Liver (tissue), 9 donors: ENCODE results near the gene ACACA. TPM values are rescaled to one million over a fixed set of nuclear protein-coding genes. Genes with fewer than 3 reads are reported as not detected.

Source experiments
- DNase-seq: peaks from one replicate; pipeline ENCODE4 v3.0.0-alpha.2; 2017; ENCODE audit warnings: low spot score
- H3K27ac ChIP-seq, 2 donors: one replicate each; pipeline ENCODE4 v1.7.0; 2013; ENCODE audit warnings: inconsistent platforms in 2 of 2, low read length in 2 of 2, control low read depth in 1 of 2, low read depth in 1 of 2, mild to moderate bottlenecking in 1 of 2
- H3K27me3 ChIP-seq, 4 donors: one replicate each; pipeline versions ENCODE4 v1.6.1 to v1.7.0; 2013; ENCODE audit warnings: low read length in 3 of 4, inconsistent platforms in 1 of 4, mild to moderate bottlenecking in 1 of 4, moderate library complexity in 1 of 4; ENCODE audit not compliant: control insufficient read depth in 4 of 4, insufficient read depth in 4 of 4
- H3K36me3 ChIP-seq, 4 donors: one replicate each; pipeline versions ENCODE4 v1.6.1 to v1.7.0; 2013; ENCODE audit warnings: low read length in 3 of 4, mild to moderate bottlenecking in 3 of 4, low read depth in 1 of 4, moderate library complexity in 1 of 4; ENCODE audit not compliant: control insufficient read depth in 4 of 4, insufficient read depth in 3 of 4
- H3K4me1 ChIP-seq, 4 donors: one replicate each; pipeline versions ENCODE4 v1.6.1 to v1.7.0; 2013; ENCODE audit warnings: low read length in 3 of 4, mild to moderate bottlenecking in 3 of 4, moderate library complexity in 1 of 4; ENCODE audit not compliant: control insufficient read depth in 4 of 4, insufficient read depth in 4 of 4
- H3K4me3 ChIP-seq, 3 donors: one replicate each; pipeline versions ENCODE4 v1.6.1 to v1.7.0; 2013; ENCODE audit warnings: low read length in 3 of 3, control low read depth in 1 of 3, low read depth in 1 of 3, mild to moderate bottlenecking in 1 of 3
- H3K9ac ChIP-seq, 2 donors: one replicate each; pipeline ENCODE4 v1.7.0; 2013; ENCODE audit warnings: low read length in 2 of 2, mild to moderate bottlenecking in 2 of 2, moderate library complexity in 2 of 2, control low read depth in 1 of 2, low read depth in 1 of 2
- H3K9me3 ChIP-seq, 4 donors: one replicate each; pipeline versions ENCODE4 v1.6.1 to v1.7.0; 2013; ENCODE audit warnings: low read length in 3 of 4; ENCODE audit not compliant: control insufficient read depth in 4 of 4
- ATF3 ChIP-seq: IDR thresholded peaks from 2 replicates; pipeline ENCODE4 v1.6.1; 2016; ENCODE audit warnings: antibody characterized with exemption
- CTCF ChIP-seq: fragments of 150-350 bp; IDR thresholded peaks from 2 replicates; pipeline ENCODE4 v1.5.1; 2017; ENCODE audit warnings: improper control_type of control experiment, low read depth, low read length; ENCODE audit not compliant: missing input control
- EGR1 ChIP-seq, 2 donors: IDR thresholded peaks; 2 replicates each; pipeline ENCODE4 v1.6.1; 2016 to 2018; ENCODE audit warnings: antibody characterized with exemption in 2 of 2, low read depth in 2 of 2
- FOXA1 ChIP-seq: IDR thresholded peaks from 2 replicates; pipeline ENCODE4 v1.6.1; 2016; ENCODE audit warnings: antibody characterized with exemption
- FOXA2 ChIP-seq: IDR thresholded peaks from 2 replicates; pipeline ENCODE4 v1.6.1; 2016; ENCODE audit warnings: antibody characterized with exemption
- GABPA ChIP-seq, 2 donors: IDR thresholded peaks in 1 of 2; conservative IDR thresholded peaks in 1 of 2; 2 replicates each; pipeline ENCODE4 v1.6.1; 2016; ENCODE audit warnings: antibody characterized with exemption in 2 of 2, mild to moderate bottlenecking in 1 of 2, moderate library complexity in 1 of 2
- HNF4A ChIP-seq, 2 donors: conservative IDR thresholded peaks; 2 replicates each; pipeline ENCODE4 v1.6.1; 2016; ENCODE audit warnings: antibody characterized with exemption in 2 of 2, mild to moderate bottlenecking in 2 of 2
- HNF4G ChIP-seq: IDR thresholded peaks from 2 replicates; pipeline ENCODE4 v1.6.1; 2016; ENCODE audit warnings: antibody characterized with exemption
- JUND ChIP-seq, 2 donors: IDR thresholded peaks; 2 replicates each; pipeline ENCODE4 v1.6.1; 2016; ENCODE audit warnings: antibody characterized with exemption in 2 of 2
- MAX ChIP-seq: IDR thresholded peaks from 2 replicates; pipeline ENCODE4 v1.6.1; 2016; ENCODE audit warnings: antibody characterized with exemption
- NR2F2 ChIP-seq: IDR thresholded peaks from 2 replicates; pipeline ENCODE4 v1.6.1; 2016; ENCODE audit warnings: antibody characterized with exemption
- RAD21 ChIP-seq, 2 donors: IDR thresholded peaks; 2 replicates each; pipeline ENCODE4 v1.6.1; 2016; ENCODE audit warnings: antibody characterized with exemption in 2 of 2, mild to moderate bottlenecking in 2 of 2
- REST ChIP-seq: IDR thresholded peaks from 2 replicates; pipeline ENCODE4 v1.6.1; 2016; ENCODE audit warnings: antibody characterized with exemption, mild to moderate bottlenecking
- RXRA ChIP-seq, 2 donors: IDR thresholded peaks; 2 replicates each; pipeline ENCODE4 v1.6.1; 2017 to 2018; ENCODE audit warnings: antibody characterized with exemption in 2 of 2, mild to moderate bottlenecking in 1 of 2
- SP1 ChIP-seq: IDR thresholded peaks from 2 replicates; pipeline ENCODE4 v1.6.1; 2018; ENCODE audit warnings: antibody characterized with exemption, mild to moderate bottlenecking
- TAF1 ChIP-seq: conservative IDR thresholded peaks from 2 replicates; pipeline ENCODE4 v1.6.1; 2016; ENCODE audit warnings: antibody characterized with exemption, mild to moderate bottlenecking
- YY1 ChIP-seq: IDR thresholded peaks from 2 replicates; pipeline ENCODE4 v1.6.1; 2016; ENCODE audit warnings: antibody characterized with exemption, mild to moderate bottlenecking
- WGBS: extraction: QIAGEN DNeasy Blood & Tissue Kit; methylation state at CpG from one replicate; pipeline ENCODE4 v1.1.7; 2013; 5-methylcytosine and 5-hydroxymethylcytosine counted together
- polyA plus RNA-seq, 2 donors: library from polyadenylated mRNA; stranded (reverse) in 1 of 2; unstranded in 1 of 2; fragments of 200-250 nt in 1 of 2; fragments of >200 nt in 1 of 2; fragmentation: Nextera tagmentation in 1 of 2; extraction: Ambion mirVana in 1 of 2; gene quantifications; one replicate each; pipeline versions ENCODE4 v1.2.1 to v1.2.3, GENCODE V29; 2013 to 2015
- total RNA-seq, 2 donors: library from RNA; depleted of rRNA; stranded (reverse); fragments of >200 nt; gene quantifications; one replicate each; pipeline ENCODE4 v1.2.3, GENCODE V29; 2014
- donor health status: healthy.
- donor health status: healthy.
- donor health status: healthy.
- donor health status: healthy.
- donor health status: healthy.

Gene ACACA
- total and polyA plus RNA-seq, 4 donors: 14.8 to 49.5 (median 31.2) TPM

GRCh38 chr17:37117373-37118142 lies 289.1 kb downstream of the ACACA start (continued):
- TF ChIP-seq GABPA (IDR thresholded peaks at IDR 0.05 in 1 of 2, conservative IDR thresholded peaks at IDR 0.05 in 1 of 2) (no peak), JUND (IDR thresholded peaks at IDR 0.05) (peak in 1 of 2 donors; percentile 58), SP1 (peak; percentile 63), FOXA2 (peak; percentile 44), FOXA1 (peak; percentile 49)

- H3K4me1 ChIP-seq: peaks cover 10 to 19% (median 12%) of the 10 kb centered on the region in 4 donors
- no peak overlapping the region for H3K4me3 ChIP-seq
- no peak overlapping the region for H3K27ac ChIP-seq
- WGBS: 94% methylated on average over 7 of the region's 7 CpGs
- H3K36me3 ChIP-seq: peaks cover 7 to 33% (median 22%) of the 10 kb centered on the region in 4 donors
- no peak for DNase-seq
- no peak overlapping the region for H3K9ac ChIP-seq
- TF ChIP-seq SP1 (no peak), FOXA2 (no peak), HNF4A (conservative IDR thresholded peaks at IDR 0.05) (no peak), GABPA (IDR thresholded peaks at IDR 0.05 in 1 of 2, conservative IDR thresholded peaks at IDR 0.05 in 1 of 2) (no peak), CTCF (no peak), YY1 (no peak), NR2F2 (no peak), TAF1 (no peak), RXRA (IDR thresholded peaks at IDR 0.05) (no peak), RAD21 (IDR thresholded peaks at IDR 0.05) (no peak), FOXA1 (no peak), ATF3 (no peak), EGR1 (IDR thresholded peaks at IDR 0.05; ENCODE audit: low read depth in 2 of 2) (no peak), JUND (IDR thresholded peaks at IDR 0.05) (no peak), HNF4G (no peak), REST (no peak), MAX (no peak)
- no peaks in the 10 kb centered on the region for H3K9me3 ChIP-seq
- no peaks in the 10 kb centered on the region for H3K27me3 ChIP-seq
These were observed 289.9 kb downstream of the ACACA start for GRCh38 chr17:37116671-37117185.
